Measurements from ENCODE around the gene UNC79.

DNA sequence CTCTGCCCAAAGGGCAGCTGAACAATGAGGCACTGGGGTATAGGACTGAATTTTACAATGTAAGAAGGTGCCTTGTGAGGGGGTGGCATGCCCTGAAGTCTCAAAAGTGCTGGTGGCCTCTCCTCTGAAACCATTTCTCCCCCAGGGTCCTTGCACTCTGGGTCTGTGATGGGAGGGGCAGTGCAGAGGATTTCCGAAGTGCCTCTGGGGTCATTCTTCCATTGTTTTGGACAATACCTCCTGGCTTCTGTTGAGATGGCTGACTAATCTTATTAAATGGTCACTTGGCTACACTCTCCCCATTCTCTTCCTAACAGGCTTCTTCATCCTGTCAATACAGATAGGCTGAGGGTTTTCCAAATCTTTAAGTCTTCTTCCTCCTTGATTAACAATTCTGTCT, 59.3 kb downstream of the UNC79 start:
- TF ChIP-seq, protein P1, sequence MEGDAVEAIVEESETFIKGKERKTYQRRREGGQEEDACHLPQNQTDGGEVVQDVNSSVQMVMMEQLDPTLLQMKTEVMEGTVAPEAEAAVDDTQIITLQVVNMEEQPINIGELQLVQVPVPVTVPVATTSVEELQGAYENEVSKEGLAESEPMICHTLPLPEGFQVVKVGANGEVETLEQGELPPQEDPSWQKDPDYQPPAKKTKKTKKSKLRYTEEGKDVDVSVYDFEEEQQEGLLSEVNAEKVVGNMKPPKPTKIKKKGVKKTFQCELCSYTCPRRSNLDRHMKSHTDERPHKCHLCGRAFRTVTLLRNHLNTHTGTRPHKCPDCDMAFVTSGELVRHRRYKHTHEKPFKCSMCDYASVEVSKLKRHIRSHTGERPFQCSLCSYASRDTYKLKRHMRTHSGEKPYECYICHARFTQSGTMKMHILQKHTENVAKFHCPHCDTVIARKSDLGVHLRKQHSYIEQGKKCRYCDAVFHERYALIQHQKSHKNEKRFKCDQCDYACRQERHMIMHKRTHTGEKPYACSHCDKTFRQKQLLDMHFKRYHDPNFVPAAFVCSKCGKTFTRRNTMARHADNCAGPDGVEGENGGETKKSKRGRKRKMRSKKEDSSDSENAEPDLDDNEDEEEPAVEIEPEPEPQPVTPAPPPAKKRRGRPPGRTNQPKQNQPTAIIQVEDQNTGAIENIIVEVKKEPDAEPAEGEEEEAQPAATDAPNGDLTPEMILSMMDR (IDR thresholded peaks at IDR 0.05 in 4 of 5, conservative IDR thresholded peaks at IDR 0.05 in 1 of 5), result no peak
- no peak for TF ChIP-seq POLR2A (IDR thresholded peaks at IDR 0.05)

Measured in gastrocnemius medialis (tissue), 4 donors.